Neural cell (in vitro differentiated cells): ENCODE data around the gene SLC34A1. TPM values are rescaled to one million over a fixed set of nuclear protein-coding genes. Genes with fewer than 3 reads are reported as not detected.
A peak's percentile ranks its signal among the peaks of the same experiment; 100 is the strongest.

Experiments used
- H2AFZ ChIP-seq: fragments of 200-600, 300-800 bp; sonication (generic), shearing (Covaris generic); 2 replicates; pipeline ENCODE4 v1.6.0; 2014; ENCODE audit warnings: low read depth, mild to moderate bottlenecking, antibody characterized with exemption, low read length, moderate library complexity
- H3F3A ChIP-seq: fragments of 200-600 bp; shearing (Covaris generic); 2 replicates; pipeline ENCODE4 v1.6.1; 2016; ENCODE audit warnings: mild to moderate bottlenecking, moderate library complexity, mixed read lengths, antibody characterized with exemption, low read length; ENCODE audit not compliant: insufficient read depth, poor library complexity, severe bottlenecking
- H3K27ac ChIP-seq: fragments of 200-600, 300-800 bp; sonication (generic), shearing (Covaris generic); 2 replicates; pipeline ENCODE4 v1.5.1; 2014; ENCODE audit warnings: mild to moderate bottlenecking, low read length, moderate library complexity
- H3K27me3 ChIP-seq: fragments of 300-800, 200-600 bp; sonication (generic), shearing (Covaris generic); 2 replicates; pipeline ENCODE4 v1.6.0; 2014; ENCODE audit warnings: mild to moderate bottlenecking, low read depth, low read length, moderate library complexity; ENCODE audit not compliant: insufficient read depth
- H3K36me3 ChIP-seq: fragments of 300-800, 200-600 bp; sonication (generic), shearing (Covaris generic); 2 replicates; pipeline ENCODE4 v1.5.1; 2014; ENCODE audit warnings: mild to moderate bottlenecking, antibody characterized with exemption, low read length, moderate library complexity; ENCODE audit not compliant: insufficient read depth
- H3K4me2 ChIP-seq: fragments of 300-800, 200-600 bp; sonication (generic), shearing (Covaris generic); 2 replicates; pipeline ENCODE4 v1.6.0; 2014; ENCODE audit warnings: mild to moderate bottlenecking, low read length
- H3K4me3 ChIP-seq: fragments of 300-800, 200-600 bp; sonication (generic), shearing (Covaris generic); 2 replicates; pipeline ENCODE4 v1.5.1; 2014; ENCODE audit warnings: mild to moderate bottlenecking, low read length, moderate library complexity
- H3K79me2 ChIP-seq: fragments of 200-600 bp; shearing (Covaris generic); replicated peaks from 2 replicates; pipeline ENCODE4 v1.6.0; 2014; ENCODE audit warnings: mild to moderate bottlenecking, low read length, moderate library complexity; ENCODE audit not compliant: insufficient read depth
- H3K9ac ChIP-seq: fragments of 300-800, 200-600 bp; sonication (generic), shearing (Covaris generic); 2 replicates; pipeline ENCODE4 v1.6.1; 2016; ENCODE audit warnings: mild to moderate bottlenecking, low read length, mixed read lengths
- H3K9me2 ChIP-seq: fragments of 200-600 bp; shearing (Covaris generic); 2 replicates; pipeline ENCODE4 v1.6.1; 2016; ENCODE audit warnings: mild to moderate bottlenecking, low read length, mixed read lengths; ENCODE audit not compliant: insufficient read depth
- H3K9me3 ChIP-seq: fragments of 200-600, 300-800 bp; sonication (generic), shearing (Covaris generic); 2 replicates; pipeline ENCODE4 v1.6.1; 2016; ENCODE audit warnings: mild to moderate bottlenecking, mixed run types, low read length, moderate library complexity, mixed read lengths
- H4K20me1 ChIP-seq: fragments of 200-600 bp; shearing (Covaris generic); 2 replicates; pipeline ENCODE4 v1.6.1; 2016; ENCODE audit warnings: mild to moderate bottlenecking, mixed run types; ENCODE audit not compliant: insufficient read depth
- EP300 ChIP-seq: fragments of 450-650 bp; conservative IDR thresholded peaks from 2 replicates; pipeline ENCODE4 v1.6.1; 2014; ENCODE audit warnings: antibody characterized with exemption, mild to moderate bottlenecking, moderate library complexity; ENCODE audit not compliant: poor library complexity, severe bottlenecking
- EZH2 ChIP-seq: fragments of 200-600, 300-800 bp; shearing (Covaris generic), sonication (generic); IDR thresholded peaks from 2 replicates; pipeline ENCODE4 v1.6.1; 2014; ENCODE audit warnings: antibody characterized with exemption, low read length, borderline replicate concordance, mild to moderate bottlenecking; ENCODE audit not compliant: insufficient read depth, poor library complexity, severe bottlenecking
- MXI1 ChIP-seq: fragments of 450-650 bp; conservative IDR thresholded peaks from 2 replicates; pipeline ENCODE4 v1.6.1; 2014; ENCODE audit warnings: antibody characterized with exemption, mild to moderate bottlenecking; ENCODE audit not compliant: poor library complexity, severe bottlenecking
- POLR2AphosphoS5 ChIP-seq: IDR thresholded peaks from 2 replicates; pipeline ENCODE4 v1.6.1; 2012
- RAD21 ChIP-seq: fragments of 450-650 bp; conservative IDR thresholded peaks from 2 replicates; pipeline ENCODE4 v1.6.1; 2014; ENCODE audit warnings: antibody characterized with exemption, mild to moderate bottlenecking, moderate library complexity
- REST ChIP-seq: IDR thresholded peaks from 2 replicates; pipeline ENCODE4 v1.6.1; 2012; ENCODE audit warnings: borderline replicate concordance
- SMC3 ChIP-seq: fragments of 450-650 bp; conservative IDR thresholded peaks from 2 replicates; pipeline ENCODE4 v1.6.1; 2014; ENCODE audit warnings: antibody characterized with exemption, mild to moderate bottlenecking, moderate library complexity; ENCODE audit not compliant: poor library complexity
- TAF1 ChIP-seq: IDR thresholded peaks from 2 replicates; pipeline ENCODE4 v1.6.1; 2012; ENCODE audit warnings: low read depth
- polyA plus RNA-seq: library from polyadenylated mRNA; depleted of rRNA; stranded (reverse); fragments of >200 nt; gene quantifications from 2 replicates; pipeline ENCODE4 v1.2.3, GENCODE V29; 2014
- TF ChIP-seq, protein P1 (sequence below): fragments of 450-650 bp; IDR thresholded peaks from 2 replicates; pipeline ENCODE4 v1.5.1; 2014; ENCODE audit warnings: antibody characterized with exemption, mild to moderate bottlenecking, moderate library complexity; ENCODE audit not compliant: poor library complexity, severe bottlenecking

SLC34A1 gene
- polyA plus RNA-seq, 1 donor from 2014 or later: not detected

DNA sequence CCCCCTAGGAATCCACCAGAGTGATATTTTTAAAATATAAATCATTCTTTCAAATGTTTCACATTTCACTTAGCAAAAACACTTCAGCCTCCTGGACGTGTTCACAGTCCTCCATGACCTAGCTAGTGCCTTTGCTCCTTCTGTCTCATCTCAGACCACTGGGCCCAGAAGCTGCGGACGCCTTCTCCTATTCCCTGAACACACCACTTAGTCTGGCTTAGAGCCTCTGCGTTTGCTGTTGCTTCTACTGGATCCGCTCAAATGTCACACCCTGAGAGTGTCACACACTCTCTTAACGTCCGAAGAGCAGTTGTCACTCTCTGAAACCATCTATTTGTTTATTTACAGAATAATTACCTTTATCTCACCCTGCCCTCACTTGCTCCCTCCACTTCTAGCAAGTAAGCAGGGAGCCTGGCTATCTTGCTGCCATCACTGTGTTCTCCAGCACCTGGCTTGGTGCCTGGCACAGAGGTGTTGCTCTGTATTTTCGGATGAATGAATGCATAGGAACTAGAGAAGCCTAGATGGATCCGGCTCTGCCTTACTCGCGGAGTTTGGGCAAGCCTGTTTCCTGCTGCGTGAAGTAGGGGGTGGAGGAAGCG is 41.1 kb downstream of the SLC34A1 start:
- peak overlapping the region; percentile 79 for H3K4me3 ChIP-seq
- no peaks in the 10 kb centered on the region for H3K27me3 ChIP-seq
- no peak for TF ChIP-seq POLR2AphosphoS5
- no peak for TF ChIP-seq EP300
- TF ChIP-seq REST: no peak
- TF ChIP-seq, protein P1, sequence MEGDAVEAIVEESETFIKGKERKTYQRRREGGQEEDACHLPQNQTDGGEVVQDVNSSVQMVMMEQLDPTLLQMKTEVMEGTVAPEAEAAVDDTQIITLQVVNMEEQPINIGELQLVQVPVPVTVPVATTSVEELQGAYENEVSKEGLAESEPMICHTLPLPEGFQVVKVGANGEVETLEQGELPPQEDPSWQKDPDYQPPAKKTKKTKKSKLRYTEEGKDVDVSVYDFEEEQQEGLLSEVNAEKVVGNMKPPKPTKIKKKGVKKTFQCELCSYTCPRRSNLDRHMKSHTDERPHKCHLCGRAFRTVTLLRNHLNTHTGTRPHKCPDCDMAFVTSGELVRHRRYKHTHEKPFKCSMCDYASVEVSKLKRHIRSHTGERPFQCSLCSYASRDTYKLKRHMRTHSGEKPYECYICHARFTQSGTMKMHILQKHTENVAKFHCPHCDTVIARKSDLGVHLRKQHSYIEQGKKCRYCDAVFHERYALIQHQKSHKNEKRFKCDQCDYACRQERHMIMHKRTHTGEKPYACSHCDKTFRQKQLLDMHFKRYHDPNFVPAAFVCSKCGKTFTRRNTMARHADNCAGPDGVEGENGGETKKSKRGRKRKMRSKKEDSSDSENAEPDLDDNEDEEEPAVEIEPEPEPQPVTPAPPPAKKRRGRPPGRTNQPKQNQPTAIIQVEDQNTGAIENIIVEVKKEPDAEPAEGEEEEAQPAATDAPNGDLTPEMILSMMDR: no peak
- no peak for TF ChIP-seq SMC3
- TF ChIP-seq EZH2: no peak
- TF ChIP-seq TAF1: no peak
- no peaks in the 10 kb centered on the region for H3K9me2 ChIP-seq
- peak overlapping the region; percentile 82 for H3K9ac ChIP-seq
- peak overlapping the region; percentile 88 for H3K27ac ChIP-seq
- H3K9me3 ChIP-seq: no peaks in the 10 kb centered on the region
- peaks cover 18% of the 10 kb centered on the region for H3K79me2 ChIP-seq
- H2AFZ ChIP-seq: peak overlapping the region; percentile 73
- no peaks in the 10 kb centered on the region for H3F3A ChIP-seq
- H3K36me3 ChIP-seq: no peaks in the 10 kb centered on the region
- no peaks in the 10 kb centered on the region for H4K20me1 ChIP-seq
- peak overlapping the region; percentile 46 for H3K4me2 ChIP-seq

DNA sequence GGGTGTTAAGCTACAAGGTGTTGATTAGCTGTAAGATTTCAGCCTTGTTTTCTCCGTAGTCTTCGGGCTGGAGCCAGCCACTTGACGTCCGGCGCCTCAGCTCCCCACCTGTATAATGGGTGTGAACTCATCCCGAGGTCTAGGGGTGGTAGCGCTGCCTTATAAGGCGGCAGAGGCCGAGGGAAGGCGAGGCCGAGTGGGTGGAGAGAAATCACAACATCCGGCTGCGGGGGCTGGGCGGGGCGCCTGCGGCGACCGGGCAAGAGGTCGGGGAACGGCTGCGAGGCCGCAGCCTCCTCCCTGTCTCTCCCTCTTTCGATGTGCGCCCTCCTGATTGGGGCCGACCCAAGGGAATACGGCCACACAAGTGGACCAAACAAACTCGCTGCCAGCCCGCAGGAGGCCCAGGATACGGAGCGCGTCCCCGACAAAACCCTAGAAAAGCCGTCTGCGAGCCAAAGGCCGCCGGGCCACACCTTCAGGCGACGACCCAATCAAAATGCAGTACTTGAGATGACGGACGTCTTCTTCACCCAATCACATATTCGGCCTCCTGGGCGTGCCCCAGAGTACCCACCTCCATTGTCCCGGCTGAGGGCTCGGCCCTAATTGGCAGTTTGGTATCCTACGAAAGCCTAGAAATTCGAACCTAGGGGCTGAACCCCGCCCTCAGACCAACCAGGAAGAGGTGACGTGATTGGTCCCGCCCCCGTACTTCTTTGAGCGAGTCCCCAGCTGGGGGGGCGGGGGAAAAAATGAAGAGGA is 41.7 kb downstream of the SLC34A1 start:
- Histone ChIP-seq H4K20me1 (no peaks in the 10 kb centered on the region), H3K79me2 (peaks cover 18% of the 10 kb centered on the region), H3K27me3 (no peaks in the 10 kb centered on the region), H3K4me3 (peak overlapping the region; percentile 79), H3K27ac (peak overlapping the region; percentile 88), H3F3A (no peaks in the 10 kb centered on the region), H2AFZ (peak overlapping the region; percentile 73), H3K36me3 (no peaks in the 10 kb centered on the region), H3K9ac (peak overlapping the region; percentile 82), H3K9me3 (no peaks in the 10 kb centered on the region), H3K9me2 (no peaks in the 10 kb centered on the region), H3K4me2 (peak overlapping the region; percentile 46)
- TF ChIP-seq, protein P1: peak; percentile 16
- TF ChIP-seq TAF1 (peak; percentile 26), RAD21 (peak; percentile 33), SMC3 (peak; percentile 48), POLR2AphosphoS5 (peak; percentile 90), EZH2 (no peak), MXI1 (peak; percentile 51), EP300 (peak; percentile 38), REST (peak; percentile 75)
